ENCODE results near the gene DLGAP1.

Gene DLGAP1

DNA sequence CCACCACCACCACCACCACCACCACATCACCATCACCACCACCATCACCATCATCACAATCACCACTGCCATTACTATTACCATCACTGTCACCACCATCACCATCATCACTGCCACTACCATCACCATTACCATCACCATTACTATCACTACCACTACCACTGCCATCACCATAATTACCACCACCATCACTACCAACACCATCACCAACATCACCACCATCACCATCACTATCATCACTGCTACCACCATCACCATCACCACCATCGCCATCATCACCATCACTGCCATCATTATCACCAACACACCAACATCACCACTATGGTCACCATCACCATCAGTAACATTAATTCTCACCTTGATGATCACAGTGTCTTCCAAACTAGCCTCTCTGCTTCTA, 713.8 kb downstream of the DLGAP1 start:
- no peak for DNase-seq (ENCODE audit: extremely low read depth, insufficient read length)
- Histone ChIP-seq H3K4me3 (replicated peaks; ENCODE audit: low read depth, low read length) (no peak overlapping the region), H3K27me3 (replicated peaks; ENCODE audit: control insufficient read depth, insufficient read depth, low read length) (no peaks in the 10 kb centered on the region), H3K36me3 (ENCODE audit: control insufficient read depth, insufficient read depth, low read length) (no peaks in the 10 kb centered on the region)
- TF ChIP-seq, protein P1, sequence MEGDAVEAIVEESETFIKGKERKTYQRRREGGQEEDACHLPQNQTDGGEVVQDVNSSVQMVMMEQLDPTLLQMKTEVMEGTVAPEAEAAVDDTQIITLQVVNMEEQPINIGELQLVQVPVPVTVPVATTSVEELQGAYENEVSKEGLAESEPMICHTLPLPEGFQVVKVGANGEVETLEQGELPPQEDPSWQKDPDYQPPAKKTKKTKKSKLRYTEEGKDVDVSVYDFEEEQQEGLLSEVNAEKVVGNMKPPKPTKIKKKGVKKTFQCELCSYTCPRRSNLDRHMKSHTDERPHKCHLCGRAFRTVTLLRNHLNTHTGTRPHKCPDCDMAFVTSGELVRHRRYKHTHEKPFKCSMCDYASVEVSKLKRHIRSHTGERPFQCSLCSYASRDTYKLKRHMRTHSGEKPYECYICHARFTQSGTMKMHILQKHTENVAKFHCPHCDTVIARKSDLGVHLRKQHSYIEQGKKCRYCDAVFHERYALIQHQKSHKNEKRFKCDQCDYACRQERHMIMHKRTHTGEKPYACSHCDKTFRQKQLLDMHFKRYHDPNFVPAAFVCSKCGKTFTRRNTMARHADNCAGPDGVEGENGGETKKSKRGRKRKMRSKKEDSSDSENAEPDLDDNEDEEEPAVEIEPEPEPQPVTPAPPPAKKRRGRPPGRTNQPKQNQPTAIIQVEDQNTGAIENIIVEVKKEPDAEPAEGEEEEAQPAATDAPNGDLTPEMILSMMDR (IDR thresholded peaks at IDR 0.05; ENCODE audit: insufficient read depth, low read length, poor library complexity, severe bottlenecking), result no peak

GRCh38 chr18:3728704-3729437, 726.2 kb downstream of the DLGAP1 start:
- TF ChIP-seq, protein P1 (IDR thresholded peaks at IDR 0.05; ENCODE audit: insufficient read depth, low read length, poor library complexity, severe bottlenecking), result no peak

DNA sequence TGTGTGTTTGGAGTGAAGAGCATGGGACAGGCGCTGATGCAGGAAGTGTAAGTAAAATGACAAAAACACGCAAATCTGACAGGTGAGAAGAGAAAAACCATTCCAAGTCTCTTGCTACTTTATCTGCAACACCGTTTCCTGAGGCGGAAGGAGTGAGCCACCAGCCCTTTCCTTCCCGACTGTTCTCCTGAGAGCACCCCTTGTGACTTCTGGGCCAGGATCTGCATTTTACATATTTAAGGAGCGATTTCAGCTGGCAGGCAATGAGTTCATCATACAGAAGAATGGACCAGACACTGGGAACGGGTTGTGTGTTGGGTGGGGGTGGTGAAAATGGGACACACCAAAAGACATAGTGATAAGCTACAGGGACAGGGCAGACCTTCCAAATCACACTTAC, 727.8 kb downstream of the DLGAP1 start:
- DNase-seq (ENCODE audit: extremely low read depth, insufficient read length), result no peak
- Histone ChIP-seq H3K36me3 (ENCODE audit: control insufficient read depth, insufficient read depth, low read length) (no peaks in the 10 kb centered on the region; the same call in none of the 2 replicates), H3K4me3 (replicated peaks; ENCODE audit: low read depth, low read length) (no peak overlapping the region), H3K27me3 (replicated peaks; ENCODE audit: control insufficient read depth, insufficient read depth, low read length) (no peaks in the 10 kb centered on the region)
- TF ChIP-seq, protein P1 (IDR thresholded peaks at IDR 0.05; ENCODE audit: insufficient read depth, low read length, poor library complexity, severe bottlenecking), result no peak

More at GRCh38 chr18:3728704-3729437, 726.2 kb downstream of the DLGAP1 start:
- Histone ChIP-seq H3K4me3 (replicated peaks; ENCODE audit: low read depth, low read length) (no peak overlapping the region), H3K27me3 (replicated peaks; ENCODE audit: control insufficient read depth, insufficient read depth, low read length) (no peaks in the 10 kb centered on the region), H3K36me3 (ENCODE audit: control insufficient read depth, insufficient read depth, low read length) (no peaks in the 10 kb centered on the region; the same call in none of the 2 replicates)
- no peak for DNase-seq (ENCODE audit: extremely low read depth, insufficient read length)

GRCh38 chr18:3726238-3726951, 728.7 kb downstream of the DLGAP1 start:
- DNase-seq (ENCODE audit: extremely low read depth, insufficient read length), result no peak
- H3K27me3 ChIP-seq (replicated peaks; ENCODE audit: control insufficient read depth, insufficient read depth, low read length), result no peaks in the 10 kb centered on the region
- H3K4me3 ChIP-seq (replicated peaks; ENCODE audit: low read depth, low read length), result no peak overlapping the region
- TF ChIP-seq, protein P1 (IDR thresholded peaks at IDR 0.05; ENCODE audit: insufficient read depth, low read length, poor library complexity, severe bottlenecking), result no peak
- H3K36me3 ChIP-seq (ENCODE audit: control insufficient read depth, insufficient read depth, low read length), result no peaks in the 10 kb centered on the region; the same call in none of the 2 replicates

DNA sequence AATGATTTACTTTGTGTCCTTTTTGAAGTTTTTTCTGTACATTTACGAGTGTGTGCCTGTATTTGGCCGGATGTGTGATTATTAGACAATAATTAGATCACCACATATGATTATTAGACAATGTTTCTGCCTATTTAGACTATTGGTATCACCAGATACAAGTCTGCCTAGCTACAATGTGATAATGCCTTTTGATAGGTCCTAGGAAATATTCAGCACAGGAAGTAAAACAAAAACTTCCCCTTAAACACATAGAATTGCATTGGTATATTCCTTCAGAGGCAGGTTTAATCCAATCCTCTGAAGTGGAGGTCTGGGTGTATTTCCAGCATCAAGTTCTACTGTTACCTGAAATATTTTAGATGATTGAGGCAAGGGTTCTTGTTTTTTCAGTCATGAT, 730.0 kb downstream of the DLGAP1 start:
- Histone ChIP-seq H3K36me3 (ENCODE audit: control insufficient read depth, insufficient read depth, low read length) (no peaks in the 10 kb centered on the region; the same call in none of the 2 replicates), H3K4me3 (replicated peaks; ENCODE audit: low read depth, low read length) (no peak overlapping the region), H3K27me3 (replicated peaks; ENCODE audit: control insufficient read depth, insufficient read depth, low read length) (no peaks in the 10 kb centered on the region)
- TF ChIP-seq, protein P1 (IDR thresholded peaks at IDR 0.05; ENCODE audit: insufficient read depth, low read length, poor library complexity, severe bottlenecking), result no peak
- no peak for DNase-seq (ENCODE audit: extremely low read depth, insufficient read length)

Data from GM06990 (cell line).